Measurements from ENCODE around the gene MYOF.

- TF ChIP-seq CAMTA2 (CRISPR knock-in tag; conservative IDR thresholded peaks at IDR 0.05): no peak
- no peak for TF ChIP-seq SMAD4 (CRISPR knock-in tag; conservative IDR thresholded peaks at IDR 0.05)
- TF ChIP-seq CREB5 (CRISPR knock-in tag; IDR thresholded peaks at IDR 0.05): no peak
- no peak for TF ChIP-seq CTCF (IDR thresholded peaks at IDR 0.05 in 2 of 3, conservative IDR thresholded peaks at IDR 0.05 in 1 of 3; ENCODE audit: insufficient read depth in 2 of 3, low read depth in 1 of 3, low read length in 3 of 3)
- TF ChIP-seq FOXA1 (IDR thresholded peaks at IDR 0.05; ENCODE audit: borderline replicate concordance): no peak
- TF ChIP-seq ZBTB34 (CRISPR knock-in tag; IDR thresholded peaks at IDR 0.05): no peak
- no peak for TF ChIP-seq TARDBP (IDR thresholded peaks at IDR 0.05)
- TF ChIP-seq E2F4 (CRISPR knock-in tag; IDR thresholded peaks at IDR 0.05; ENCODE audit: low read depth): no peak
- TF ChIP-seq EP300 (IDR thresholded peaks at IDR 0.05; ENCODE audit: low read length): no peak
These were observed 20.3 kb downstream of the MYOF start for GRCh38 chr10:93461807-93462178.

Measured in K562 (cell line).